HAP-1 (cell line): ENCODE results near the gene OR14I1.
"Not testable (repeated sequence)": the region's sequence is repeated elsewhere in the genome, so short reads cannot be mapped to it uniquely, and the experiment has no call there.

ENCODE experiments used
- DNase-seq, 2 experiments: peaks; one replicate each; pipeline ENCODE4 v3.0.0-alpha.2; 2016 to 2020; ENCODE audit warnings: low spot score in 2 of 2
- H3K27me3 ChIP-seq: fragments of 250-450 bp; sonication (Bioruptor Pico); 2 replicates; pipeline ENCODE4 v1.5.1; 2020; ENCODE audit warnings: low read depth, mild to moderate bottlenecking, moderate library complexity
- H3K36me3 ChIP-seq: fragments of 250-450 bp; sonication (Bioruptor Pico); replicated peaks from 2 replicates; pipeline ENCODE4 v1.5.1; 2020; ENCODE audit warnings: mild to moderate bottlenecking
- H3K4me1 ChIP-seq: fragments of 250-450 bp; sonication (Bioruptor Pico); 2 replicates; pipeline ENCODE4 v1.5.1; 2020; ENCODE audit warnings: mild to moderate bottlenecking
- H3K4me3 ChIP-seq: fragments of 250-450 bp; sonication (Bioruptor Pico); 2 replicates; pipeline ENCODE4 v1.5.1; 2020; ENCODE audit warnings: mild to moderate bottlenecking, moderate library complexity
- H3K9me3 ChIP-seq: fragments of 250-450 bp; sonication (Bioruptor Pico); 2 replicates; pipeline ENCODE4 v1.5.1; 2020; ENCODE audit warnings: mild to moderate bottlenecking, moderate library complexity
- in situ Hi-C: fragments of 300-500 bp; cut with MboI; formaldehyde crosslinking; loops from 3 replicates; pipeline ENCODE4 v1.14.3; 2020; ENCODE audit warnings: low sequenced_read_pairs, inconsistent platforms, mixed read lengths

OR14I1 gene

DNA sequence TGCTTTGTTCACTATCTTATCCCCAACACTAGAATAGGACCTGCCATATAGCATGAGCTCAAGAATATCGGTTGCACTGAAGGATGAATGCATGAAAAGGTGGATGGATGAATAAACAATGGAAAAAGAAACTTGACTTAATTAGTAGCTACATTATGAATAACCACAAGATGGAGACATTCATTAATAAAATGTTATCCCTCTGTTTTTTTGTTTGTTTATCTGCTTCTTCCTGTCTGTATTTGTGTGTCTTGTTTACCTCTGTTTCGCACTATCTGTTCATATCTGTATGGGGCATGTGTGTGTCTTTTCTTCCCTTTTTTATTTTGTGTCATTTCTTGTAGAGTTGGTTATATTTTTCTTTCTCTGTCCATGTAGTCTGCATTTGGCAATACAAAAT is 1.1 kb upstream of the OR14I1 start:
- in situ Hi-C loops, result no loop called here

DNA sequence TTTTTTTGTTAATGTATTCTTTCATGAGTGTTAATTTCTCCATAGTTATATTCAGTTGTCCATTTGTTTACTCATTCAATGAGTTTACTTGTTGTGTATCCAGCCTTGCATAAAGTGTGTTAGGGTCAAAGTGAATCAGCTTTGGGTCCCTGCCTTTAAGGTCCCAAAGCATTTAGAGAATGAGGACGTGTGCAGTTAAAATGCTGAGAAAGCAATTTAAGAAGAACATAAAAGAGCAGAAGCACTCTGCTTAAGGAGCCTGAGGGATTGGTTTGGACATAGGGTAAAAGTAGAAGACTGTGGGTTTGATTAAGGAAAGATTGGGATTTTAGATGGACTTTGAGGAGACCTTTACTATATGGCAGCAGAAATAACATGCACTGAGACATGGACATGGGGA is 3.5 kb downstream of the OR14I1 start:
- no peak for DNase-seq
- Histone ChIP-seq H3K4me3 (no peak overlapping the region), H3K9me3 (no peaks in the 10 kb centered on the region), H3K4me1 (no peaks in the 10 kb centered on the region), H3K27me3 (no peaks in the 10 kb centered on the region), H3K36me3 (no peaks in the 10 kb centered on the region)
- in situ Hi-C loops, result no loop called here

More for the DNA sequence above, 1.1 kb upstream of the OR14I1 start:
- Histone ChIP-seq H3K4me1 (no peaks in the 10 kb centered on the region), H3K9me3 (no peaks in the 10 kb centered on the region), H3K4me3 (no peak overlapping the region), H3K27me3 (no peaks in the 10 kb centered on the region), H3K36me3 (no peaks in the 10 kb centered on the region)
- DNase-seq, result no peak

DNA sequence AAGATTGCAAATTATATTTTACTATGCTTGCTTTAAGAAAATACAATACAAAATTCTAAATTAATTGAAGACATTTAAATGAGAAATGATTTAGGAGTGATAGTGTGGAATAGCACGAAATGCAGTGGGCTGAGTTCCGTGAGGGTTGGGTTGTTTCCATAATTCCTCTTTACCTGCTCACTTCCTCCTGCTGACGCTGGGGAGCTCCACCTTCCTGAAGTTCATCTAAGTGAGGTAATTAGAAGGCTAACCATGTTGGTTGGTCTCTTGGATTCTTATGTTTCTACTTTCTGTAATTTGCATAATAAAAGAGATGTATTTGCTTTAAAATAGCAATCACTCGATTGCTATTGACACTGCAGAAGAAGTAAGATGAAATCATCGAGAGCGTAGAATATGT is 4.7 kb downstream of the OR14I1 start:
- in situ Hi-C loops, result no loop called here
- DNase-seq, result no peak
- no peaks in the 10 kb centered on the region for H3K9me3 ChIP-seq

DNA sequence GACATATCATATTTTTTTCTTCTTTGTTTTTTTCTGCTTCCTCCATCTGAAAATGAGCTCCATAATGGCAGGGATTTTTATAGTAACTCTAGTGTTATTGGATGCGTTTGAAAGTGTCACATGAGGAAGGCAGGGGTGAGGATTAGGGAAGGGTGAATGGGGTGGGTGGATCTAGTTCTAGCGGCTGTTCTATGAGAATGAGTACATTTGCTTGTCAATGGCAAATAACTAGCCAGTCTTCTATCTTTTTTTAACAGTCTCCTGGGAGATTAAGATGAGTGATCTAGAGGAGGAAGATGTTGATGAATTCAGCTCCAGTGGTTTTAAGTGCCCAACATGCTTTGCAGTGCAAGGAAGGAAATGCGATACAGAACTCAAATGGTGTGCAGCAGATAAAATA is 5.8 kb downstream of the OR14I1 start:
- no peak overlapping the region for H3K4me3 ChIP-seq
- H3K4me1 ChIP-seq, result no peaks in the 10 kb centered on the region
- DNase-seq, result no peak
- H3K9me3 ChIP-seq, result no peaks in the 10 kb centered on the region
- in situ Hi-C loops, result no loop called here
- no peaks in the 10 kb centered on the region for H3K27me3 ChIP-seq
- H3K36me3 ChIP-seq, result no peaks in the 10 kb centered on the region

More for the DNA sequence above, 4.7 kb downstream of the OR14I1 start:
- H3K4me3 ChIP-seq, result no peak overlapping the region
- H3K4me1 ChIP-seq, result no peaks in the 10 kb centered on the region
- no peaks in the 10 kb centered on the region for H3K27me3 ChIP-seq
- H3K36me3 ChIP-seq, result no peaks in the 10 kb centered on the region

DNA sequence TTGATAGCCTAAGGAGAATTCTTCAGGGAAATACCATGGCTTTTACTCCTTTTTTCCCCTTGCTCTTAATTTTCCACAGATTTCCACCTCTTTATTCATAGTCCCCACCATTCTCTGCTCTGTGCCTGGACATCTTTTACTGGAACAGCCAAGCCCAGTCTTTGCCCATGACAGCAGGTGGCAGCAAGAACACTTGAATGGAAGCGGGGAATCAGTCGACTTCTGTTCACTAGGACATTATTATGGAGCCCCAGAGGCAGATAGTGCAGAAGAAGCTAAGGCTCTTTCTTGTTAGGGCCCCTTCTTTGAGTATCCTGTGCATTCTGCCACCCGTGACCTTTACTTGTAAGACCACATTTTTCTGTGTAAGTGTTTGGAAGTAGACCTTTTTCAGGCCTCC is 6.3 kb downstream of the OR14I1 start:
- no peaks in the 10 kb centered on the region for H3K36me3 ChIP-seq
- H3K4me3 ChIP-seq, result no peak overlapping the region
- H3K9me3 ChIP-seq, result no peaks in the 10 kb centered on the region
- H3K27me3 ChIP-seq, result no peaks in the 10 kb centered on the region
- no peak for DNase-seq
- H3K4me1 ChIP-seq, result no peaks in the 10 kb centered on the region
- in situ Hi-C loops, result no loop called here

DNA sequence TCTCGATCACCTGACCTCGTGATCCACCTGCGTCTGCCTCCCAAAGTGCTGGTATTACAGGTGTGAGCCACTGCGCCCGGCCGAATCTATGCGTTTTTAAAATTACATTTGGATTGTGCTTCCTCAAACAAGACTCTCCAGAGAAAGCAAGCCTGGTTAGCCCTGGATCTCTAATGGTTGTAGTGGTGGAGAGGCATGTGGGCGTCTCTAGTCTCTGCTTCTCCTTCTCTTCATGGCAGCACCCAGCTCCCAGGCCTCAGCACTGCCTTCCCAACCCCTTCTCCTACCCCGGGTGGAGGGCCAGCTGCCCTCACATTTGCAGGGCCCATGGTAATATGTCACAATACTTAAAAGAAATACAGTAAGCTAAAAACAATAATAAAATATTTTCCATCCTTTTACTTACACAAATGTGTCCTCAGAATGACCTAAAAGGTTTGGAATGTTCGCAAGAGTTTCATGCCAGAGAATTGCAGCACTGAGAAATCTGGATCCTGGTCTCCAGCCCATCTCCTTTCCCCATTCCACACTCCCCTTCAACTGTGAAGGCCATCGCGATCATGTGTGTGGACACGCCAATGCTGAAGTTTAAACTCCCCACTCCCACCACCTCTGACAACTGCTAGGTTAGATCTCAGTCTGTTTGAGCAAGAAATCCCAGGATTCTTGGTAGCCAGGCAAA is 7.0 kb downstream of the OR14I1 start:
- no peaks in the 10 kb centered on the region for H3K4me1 ChIP-seq
- H3K36me3 ChIP-seq, result no peaks in the 10 kb centered on the region
- H3K27me3 ChIP-seq, result no peaks in the 10 kb centered on the region
- DNase-seq, result no peak
- no peaks in the 10 kb centered on the region for H3K9me3 ChIP-seq
- in situ Hi-C loops, result no loop called here
- no peak overlapping the region for H3K4me3 ChIP-seq

DNA sequence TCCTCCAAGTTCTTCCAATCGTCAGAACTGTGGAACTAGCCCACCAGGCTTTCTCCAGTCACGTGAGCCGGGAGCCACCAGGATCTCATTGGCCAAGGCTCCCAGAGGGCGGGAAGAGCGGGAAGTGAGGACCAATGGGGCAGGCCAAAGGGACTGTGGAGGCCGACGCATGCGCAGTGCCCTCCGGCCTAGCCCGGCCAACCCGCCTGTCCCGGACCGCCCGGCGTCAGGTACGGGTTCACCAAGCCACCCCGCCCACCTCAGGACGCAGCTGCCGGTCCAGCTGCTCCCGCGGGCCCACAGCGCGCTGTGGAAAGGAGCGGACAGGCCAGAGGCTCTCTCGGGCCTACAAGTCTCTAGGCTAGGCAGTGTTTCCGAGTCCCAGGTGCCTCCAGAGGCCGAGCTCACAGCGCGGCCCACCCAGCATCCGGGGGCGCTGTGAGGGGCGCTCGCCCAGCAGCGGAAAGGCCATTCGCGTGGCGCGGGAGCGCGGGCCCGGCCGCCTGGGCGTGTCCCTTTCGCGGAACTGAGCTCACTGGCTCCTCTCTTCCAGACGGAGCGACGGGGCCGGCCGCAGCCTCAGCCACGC is 10.9 kb downstream of the OR14I1 start:
- Histone ChIP-seq H3K4me3 (no peak overlapping the region), H3K9me3 (no peaks in the 10 kb centered on the region), H3K27me3 (no peaks in the 10 kb centered on the region), H3K4me1 (no peaks in the 10 kb centered on the region), H3K36me3 (no peaks in the 10 kb centered on the region)
- no peak for DNase-seq
- in situ Hi-C loops, result no loop called here

DNA sequence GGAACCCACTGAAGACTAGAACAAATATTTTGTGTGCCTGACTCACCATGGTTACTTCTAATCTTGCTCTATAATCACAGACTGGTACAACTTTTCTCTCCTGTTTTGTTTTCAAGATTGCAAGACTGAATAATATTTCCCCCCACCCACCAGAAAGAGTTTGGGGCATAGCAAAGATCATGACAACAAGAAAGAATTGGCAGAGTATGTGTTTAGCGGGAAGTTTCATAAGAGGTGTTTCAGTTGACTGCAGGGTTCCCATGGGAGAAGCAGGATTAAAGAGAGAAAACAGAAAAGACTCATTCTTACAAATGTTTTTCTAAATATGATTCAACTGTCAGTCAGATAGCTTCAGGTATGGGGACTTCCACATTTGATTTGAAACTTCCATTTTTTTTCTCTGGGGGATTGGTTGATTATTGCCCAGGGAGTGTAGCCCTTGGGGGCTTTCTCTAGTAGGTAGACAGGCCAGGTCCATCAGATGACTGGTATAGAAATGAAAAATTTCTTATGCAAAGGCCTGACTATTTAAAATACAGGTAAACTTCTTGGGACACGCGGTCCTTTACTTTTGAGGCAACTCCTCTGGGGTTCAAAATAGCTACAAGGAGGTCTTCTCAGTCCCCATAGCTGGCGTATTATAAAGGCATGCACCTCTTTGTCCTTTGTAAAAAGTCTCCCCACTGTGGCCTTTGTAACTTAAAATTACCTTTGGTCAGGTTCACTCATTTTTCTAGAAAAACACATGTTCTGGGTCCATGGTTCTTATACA is 13.9 kb downstream of the OR14I1 start:
- in situ Hi-C loops, result no loop called here
- no peak for DNase-seq

DNA sequence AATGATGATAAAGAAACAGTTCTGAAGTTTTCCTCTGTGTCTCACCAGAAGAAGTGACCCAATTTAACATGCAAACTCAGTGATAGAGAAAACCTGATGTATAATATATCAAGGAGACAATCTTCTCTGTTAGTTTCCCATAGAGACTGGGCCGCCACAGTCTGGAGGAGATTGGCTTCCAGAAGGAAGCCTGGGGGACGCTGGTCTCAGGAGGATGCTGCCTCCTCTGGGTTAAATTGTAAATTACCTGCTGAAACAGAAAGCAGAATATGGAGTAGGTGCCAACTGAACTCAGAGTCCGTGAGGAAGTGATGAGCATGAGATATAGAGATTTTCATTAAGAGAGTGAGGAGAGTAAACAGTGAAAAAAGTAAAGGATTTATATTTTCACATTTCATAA is 15.8 kb downstream of the OR14I1 start:
- Histone ChIP-seq H3K4me3 (no peak overlapping the region), H3K9me3 (no peaks in the 10 kb centered on the region), H3K4me1 (no peaks in the 10 kb centered on the region), H3K36me3 (no peaks in the 10 kb centered on the region), H3K27me3 (no peaks in the 10 kb centered on the region)
- in situ Hi-C loops, result no loop called here
- DNase-seq, result no peak

More for the DNA sequence above, 13.9 kb downstream of the OR14I1 start:
- Histone ChIP-seq H3K36me3 (no peaks in the 10 kb centered on the region), H3K9me3 (no peaks in the 10 kb centered on the region), H3K4me1 (no peaks in the 10 kb centered on the region), H3K4me3 (no peak overlapping the region), H3K27me3 (no peaks in the 10 kb centered on the region)

DNA sequence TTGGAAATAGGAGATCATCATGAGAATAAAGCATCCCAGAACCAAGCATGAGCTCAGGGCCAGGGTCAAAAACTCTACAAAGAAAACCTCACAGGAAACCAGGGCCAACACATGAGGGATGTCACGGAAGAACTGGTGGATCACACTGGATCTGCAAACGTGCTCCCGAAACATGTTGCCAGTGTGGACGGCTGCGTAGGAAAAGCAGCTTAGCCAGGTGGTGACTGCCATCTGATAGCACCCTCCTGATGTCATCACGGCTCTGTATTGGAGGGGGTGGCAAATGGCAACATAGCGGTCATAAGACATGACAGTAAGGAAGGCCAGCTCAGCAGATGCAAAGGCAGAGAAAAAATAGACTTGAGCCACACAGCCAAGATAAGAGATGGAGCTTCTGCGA is 20.9 kb downstream of the OR14I1 start:
- no peaks in the 10 kb centered on the region for H3K36me3 ChIP-seq
- H3K9me3 ChIP-seq, result no peaks in the 10 kb centered on the region; the same call in 1 of the 2 replicates
- in situ Hi-C loops, result no loop called here
- H3K27me3 ChIP-seq, result no peaks in the 10 kb centered on the region
- H3K4me1 ChIP-seq, result no peaks in the 10 kb centered on the region
- DNase-seq, result no peak
- no peak overlapping the region for H3K4me3 ChIP-seq

DNA sequence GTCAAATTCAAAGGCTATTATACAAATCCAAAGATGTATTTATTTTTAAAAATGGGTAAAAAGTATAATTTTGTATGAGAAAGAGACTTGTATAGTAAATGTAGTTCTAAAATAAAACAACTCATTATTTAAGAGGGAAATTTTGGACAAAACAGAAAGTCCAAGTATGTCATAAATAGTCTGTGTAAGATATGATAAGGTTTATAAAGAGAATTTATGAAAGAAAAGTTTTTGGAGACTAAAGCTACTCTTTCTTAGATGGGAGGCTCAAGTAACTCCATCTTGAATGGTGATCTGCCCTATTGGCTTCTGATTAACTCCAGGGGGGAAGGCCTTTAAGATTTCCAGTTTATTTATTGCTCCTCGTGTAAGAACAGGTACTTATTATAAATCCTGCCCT is 32.6 kb downstream of the OR14I1 start:
- no peaks in the 10 kb centered on the region for H3K9me3 ChIP-seq
- in situ Hi-C loops, result no loop called here
- no peak for DNase-seq

DNA sequence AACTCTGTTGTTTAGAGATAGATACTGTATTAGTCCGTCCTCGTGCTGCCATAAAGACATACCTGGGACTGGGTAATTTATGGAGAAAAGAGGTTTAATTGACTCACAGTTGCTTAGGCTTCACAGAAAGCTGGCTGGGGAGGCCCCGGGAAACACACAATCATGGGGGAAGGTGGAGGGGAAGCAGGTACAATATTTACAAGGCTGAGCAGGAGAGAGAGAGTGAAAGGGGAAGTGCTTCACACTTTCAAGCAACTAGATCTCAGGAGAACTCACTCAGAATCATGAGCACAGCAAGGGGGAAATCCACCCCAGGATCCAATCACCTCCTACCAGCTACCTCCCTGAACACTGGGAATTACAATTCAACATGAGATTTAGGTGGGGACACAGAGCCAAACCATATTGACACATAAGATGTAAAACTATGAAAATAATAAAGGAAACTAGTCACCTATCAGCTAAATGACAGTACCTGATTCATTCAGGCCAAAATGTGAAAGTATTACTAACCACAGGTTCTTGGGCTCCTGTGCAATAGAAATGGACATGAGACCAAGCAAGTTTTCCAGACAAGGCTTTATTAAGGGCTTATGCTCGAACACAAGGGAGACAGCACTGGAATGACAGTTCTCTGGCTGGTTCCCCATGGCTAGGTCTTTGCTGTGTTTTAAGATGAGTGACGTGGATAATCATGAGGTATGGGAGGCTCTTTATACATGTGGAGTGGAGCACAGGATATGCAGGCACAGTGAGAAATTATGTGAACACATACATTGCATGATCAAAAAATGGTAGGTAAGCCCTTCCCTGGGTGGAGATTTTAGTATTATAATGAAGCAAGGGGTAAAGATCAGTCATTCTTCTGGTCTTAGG is 38.9 kb downstream of the OR14I1 start:
- H3K27me3 ChIP-seq, H3K9me3 ChIP-seq, H3K36me3 ChIP-seq, H3K4me3 ChIP-seq, H3K4me1 ChIP-seq, DNase-seq, in situ Hi-C loops: not testable (repeated sequence)

More for the DNA sequence above, 32.6 kb downstream of the OR14I1 start:
- no peak overlapping the region for H3K4me3 ChIP-seq
- H3K4me1 ChIP-seq, result no peaks in the 10 kb centered on the region
- no peaks in the 10 kb centered on the region for H3K27me3 ChIP-seq
- no peaks in the 10 kb centered on the region for H3K36me3 ChIP-seq

DNA sequence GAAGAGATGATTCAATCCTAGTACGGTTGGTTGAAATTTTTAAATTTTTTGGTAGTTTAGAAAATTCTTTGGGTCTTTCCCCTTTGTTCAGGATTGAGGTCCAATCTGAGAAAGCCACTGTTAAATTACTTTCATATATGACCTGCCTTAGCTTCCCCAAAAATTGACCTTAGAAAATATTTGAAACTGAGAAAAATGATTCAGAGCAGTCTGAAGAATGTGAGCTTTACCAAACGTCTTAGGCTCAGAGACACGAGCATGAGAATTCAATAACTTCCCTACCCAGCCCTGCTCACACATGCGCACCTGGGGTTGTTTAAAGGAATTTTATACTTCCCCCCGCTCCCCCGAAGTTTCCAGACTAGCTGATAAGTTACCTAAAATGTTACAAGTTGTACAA is 45.8 kb downstream of the OR14I1 start:
- H3K27me3 ChIP-seq, in situ Hi-C loops, H3K4me1 ChIP-seq, DNase-seq, H3K4me3 ChIP-seq, H3K9me3 ChIP-seq, H3K36me3 ChIP-seq: not testable (repeated sequence)
